ENCODE measurements around the gene IGF1R. TPM values are rescaled to one million over a fixed set of nuclear protein-coding genes. Genes with fewer than 3 reads are reported as not detected.

IGF1R gene
- total and polyA plus RNA-seq, 2 of the 13 experiments (the other 11 are each of a cell fraction or from before 2014, with no cell fraction given), result 15.9 to 18.4 TPM

GRCh38 chr15:98671060-98672008 is 23.0 kb downstream of the IGF1R start (continued):
- peak; percentile 79 for TF ChIP-seq PAXIP1 (CRISPR knock-in tag; conservative IDR thresholded peaks at IDR 0.05)
- TF ChIP-seq MED13 (CRISPR knock-in tag; IDR thresholded peaks at IDR 0.05), result no peak
- TF ChIP-seq ZNF451 (CRISPR knock-in tag; IDR thresholded peaks at IDR 0.05), result no peak
- no peak for TF ChIP-seq ZSCAN20 (CRISPR knock-in tag; IDR thresholded peaks at IDR 0.05; ENCODE audit: borderline replicate concordance)
- no peak for TF ChIP-seq ZNF768 (CRISPR knock-in tag; IDR thresholded peaks at IDR 0.05)
- TF ChIP-seq PLSCR1 (CRISPR knock-in tag; IDR thresholded peaks at IDR 0.05; ENCODE audit: borderline replicate concordance), result no peak
- no peak; the same call in 1 of the 2 replicates for TF ChIP-seq MAZ (IDR thresholded peaks at IDR 0.05; ENCODE audit: borderline replicate concordance, low read depth, low read length)
- no peak for TF ChIP-seq MAZ (CRISPR knock-in tag; IDR thresholded peaks at IDR 0.05; ENCODE audit: low read depth)
- TF ChIP-seq MAFF (IDR thresholded peaks at IDR 0.05; ENCODE audit: low read depth, low read length), result 0 out of 2 replicates have a peak, but pooled peaks have one; percentile 23
- no peak for TF ChIP-seq ZFP91 (CRISPR knock-in tag; IDR thresholded peaks at IDR 0.05; ENCODE audit: borderline replicate concordance)
- peak; percentile 40; the same call in 1 of the 2 replicates for TF ChIP-seq ZNF574 (CRISPR knock-in tag; IDR thresholded peaks at IDR 0.05)
- TF ChIP-seq REL (CRISPR knock-in tag; conservative IDR thresholded peaks at IDR 0.05), result no peak
- TF ChIP-seq ZFP82 (CRISPR knock-in tag; IDR thresholded peaks at IDR 0.05; ENCODE audit: borderline replicate concordance), result 0 out of 2 replicates have a peak, but pooled peaks have one; percentile 59
- no peak for TF ChIP-seq BHLHE40 (IDR thresholded peaks at IDR 0.05; ENCODE audit: low read length)
- no peak for TF ChIP-seq ZNF839 (CRISPR knock-in tag; IDR thresholded peaks at IDR 0.05; ENCODE audit: borderline replicate concordance)
- peak; percentile 89 for TF ChIP-seq SOX5 (CRISPR knock-in tag; IDR thresholded peaks at IDR 0.05; ENCODE audit: borderline replicate concordance)
- TF ChIP-seq ETV5 (CRISPR knock-in tag; IDR thresholded peaks at IDR 0.05; ENCODE audit: borderline replicate concordance), result peak; percentile 43; the same call in 1 of the 2 replicates
